MCF 10A (cell line): ENCODE measurements around the gene RUNX3. TPM values are rescaled to one million over a fixed set of nuclear protein-coding genes. Genes with fewer than 3 reads are reported as not detected.

Source experiments
- BruUV-seq: library from RNA; stranded (reverse); fragments of 400-500 nt; replicated peaks from 2 replicates; lab custom pipeline; 2021; lab: Mats Ljungman, UMichigan
- CTCF ChIA-PET: fragments of 300-600 bp; sonication (Branson Sonifier 250); formaldehyde crosslinking; extraction: SDS; loops from one replicate; lab custom pipeline; 2021; ENCODE audit warnings: antibody characterized with exemption, inconsistent platforms; lab: Yijun Ruan, JAX
- POLR2A ChIA-PET: fragments of 300-600, 350-650 bp; sonication (Branson Sonifier 250); formaldehyde crosslinking; extraction: SDS; loops from one replicate; lab custom pipeline; 2020; ENCODE audit warnings: antibody characterized with exemption, inconsistent platforms; lab: Yijun Ruan, JAX
- DNase-seq: peaks from one replicate; pipeline ENCODE4 v3.0.0-alpha.2; 2018; ENCODE audit not compliant: unreplicated experiment
- H3K27ac Mint-ChIP-seq: one replicate; pipeline ENCODE4 v1.8.0; 2022; ENCODE audit warnings: mild to moderate bottlenecking, low read depth, mixed read lengths; ENCODE audit not compliant: unreplicated experiment
- H3K27me3 Mint-ChIP-seq: one replicate; pipeline ENCODE4 v1.8.0; 2022; ENCODE audit warnings: mixed read lengths; ENCODE audit not compliant: insufficient read depth, unreplicated experiment
- H3K36me3 Mint-ChIP-seq: one replicate; pipeline ENCODE4 v1.8.0; 2022; ENCODE audit warnings: mild to moderate bottlenecking, moderate library complexity, mixed read lengths; ENCODE audit not compliant: insufficient read depth, unreplicated experiment
- H3K4me1 Mint-ChIP-seq: one replicate; pipeline ENCODE4 v1.8.0; 2022; ENCODE audit warnings: mixed read lengths; ENCODE audit not compliant: insufficient read depth, unreplicated experiment
- H3K4me3 Mint-ChIP-seq: one replicate; pipeline ENCODE4 v1.8.0; 2022; ENCODE audit warnings: mild to moderate bottlenecking, moderate library complexity, mixed read lengths; ENCODE audit not compliant: unreplicated experiment
- H3K9me3 Mint-ChIP-seq: one replicate; pipeline ENCODE4 v1.8.0; 2022; ENCODE audit warnings: mixed read lengths; ENCODE audit not compliant: unreplicated experiment
- intact Hi-C: fragments of 100-400 bp; cut with micrococcal nuclease; formaldehyde crosslinking; loops from 2 replicates; pipeline ENCODE4 v1.14.1; 2022
- total RNA-seq: library from RNA; stranded (reverse); gene quantifications from 2 replicates; pipeline ENCODE4 v1.2.3, GENCODE V29; 2022
- TF ChIP-seq, protein P1 (sequence below): fragments of 200-600 bp; IDR thresholded peaks from one replicate; pipeline ENCODE4 v1.8.0; 2022; ENCODE audit warnings: antibody characterized with exemption, mild to moderate bottlenecking; ENCODE audit not compliant: unreplicated experiment

Gene RUNX3
- total RNA-seq, 1 experiment from 2014 or later: not detected

DNA sequence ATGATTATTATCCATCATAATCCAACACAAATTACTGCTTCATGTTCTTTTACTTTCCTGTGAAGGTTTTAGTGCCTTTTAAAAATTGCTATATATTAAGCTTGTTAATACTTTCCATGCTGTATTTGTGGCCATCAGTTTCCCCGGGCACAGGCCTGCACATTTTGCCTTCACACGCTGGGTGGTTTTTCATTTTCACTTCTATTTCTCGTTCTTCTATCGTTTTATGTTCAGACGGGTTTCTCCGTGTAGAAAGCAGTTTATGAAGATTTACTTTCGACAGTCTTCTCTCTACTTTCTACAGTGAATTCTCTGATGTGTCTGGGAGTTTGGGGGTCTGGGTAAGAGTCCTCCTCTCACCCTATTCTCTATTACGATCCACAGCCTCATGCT lies 9.5 kb downstream of the RUNX3 start:
- TF ChIP-seq, protein P1, sequence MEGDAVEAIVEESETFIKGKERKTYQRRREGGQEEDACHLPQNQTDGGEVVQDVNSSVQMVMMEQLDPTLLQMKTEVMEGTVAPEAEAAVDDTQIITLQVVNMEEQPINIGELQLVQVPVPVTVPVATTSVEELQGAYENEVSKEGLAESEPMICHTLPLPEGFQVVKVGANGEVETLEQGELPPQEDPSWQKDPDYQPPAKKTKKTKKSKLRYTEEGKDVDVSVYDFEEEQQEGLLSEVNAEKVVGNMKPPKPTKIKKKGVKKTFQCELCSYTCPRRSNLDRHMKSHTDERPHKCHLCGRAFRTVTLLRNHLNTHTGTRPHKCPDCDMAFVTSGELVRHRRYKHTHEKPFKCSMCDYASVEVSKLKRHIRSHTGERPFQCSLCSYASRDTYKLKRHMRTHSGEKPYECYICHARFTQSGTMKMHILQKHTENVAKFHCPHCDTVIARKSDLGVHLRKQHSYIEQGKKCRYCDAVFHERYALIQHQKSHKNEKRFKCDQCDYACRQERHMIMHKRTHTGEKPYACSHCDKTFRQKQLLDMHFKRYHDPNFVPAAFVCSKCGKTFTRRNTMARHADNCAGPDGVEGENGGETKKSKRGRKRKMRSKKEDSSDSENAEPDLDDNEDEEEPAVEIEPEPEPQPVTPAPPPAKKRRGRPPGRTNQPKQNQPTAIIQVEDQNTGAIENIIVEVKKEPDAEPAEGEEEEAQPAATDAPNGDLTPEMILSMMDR: no peak
- Mint-ChIP-seq H3K27ac (no peak overlapping the region), H3K4me1 (no peaks in the 10 kb centered on the region), H3K9me3 (no peaks in the 10 kb centered on the region), H3K36me3 (no peaks in the 10 kb centered on the region), H3K4me3 (no peak overlapping the region), H3K27me3 (peaks cover 9% of the 10 kb centered on the region)
- DNase-seq: no peak
- BruUV-seq: no TSS peak
- intact Hi-C loops: no loop called here
- ChIA-PET POLR2A (no interaction called here), CTCF (no interaction called here)

DNA sequence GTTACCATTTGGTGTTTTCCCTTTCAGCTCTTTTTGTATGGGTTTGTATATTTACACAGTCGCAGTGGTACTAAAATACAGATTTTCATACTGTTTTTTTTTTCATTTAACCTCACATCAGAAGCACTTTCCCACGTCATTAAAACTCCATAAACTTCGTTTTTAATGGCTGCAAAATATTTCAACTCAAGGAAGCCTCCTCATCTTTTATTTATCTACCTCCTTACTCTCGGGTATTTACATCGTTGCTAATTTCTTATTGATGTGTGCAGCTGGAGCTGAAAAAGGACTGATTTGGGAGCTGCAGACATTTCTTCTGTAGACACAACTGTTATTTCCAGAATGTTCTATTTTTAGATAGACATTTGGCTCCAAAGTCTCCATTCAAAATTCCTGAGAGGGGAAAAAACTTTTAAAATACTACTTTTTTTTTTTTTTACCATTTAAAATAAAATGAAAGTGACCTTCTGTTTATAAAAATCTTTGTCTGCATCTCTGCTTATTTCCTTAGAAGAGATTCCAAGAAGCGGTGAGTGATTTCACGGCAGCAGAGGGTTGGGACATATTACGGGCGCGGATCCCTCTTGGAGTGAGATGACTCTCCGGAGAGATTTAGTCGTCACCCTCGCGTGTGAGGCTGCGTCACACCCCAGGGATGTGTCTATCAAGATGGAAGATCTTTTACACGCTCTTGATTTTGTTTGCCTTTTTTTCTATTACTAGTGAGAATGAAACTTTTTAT lies 10.1 kb downstream of the RUNX3 start:
- no peaks in the 10 kb centered on the region for H3K4me1 Mint-ChIP-seq
- no peaks in the 10 kb centered on the region for H3K9me3 Mint-ChIP-seq
- BruUV-seq: no TSS peak
- no peak overlapping the region for H3K4me3 Mint-ChIP-seq
- no peak for DNase-seq
- CTCF ChIA-PET: interaction anchor here (0.7 kb wide), 2 partner anchors 16 to 179 kb away, joined by 3 to 7 read pairs; no protein-coding TSS in a partner anchor
- POLR2A ChIA-PET: no interaction called here
- TF ChIP-seq, protein P1: no peak
- peaks cover 3% of the 10 kb centered on the region for H3K27me3 Mint-ChIP-seq
- no peaks in the 10 kb centered on the region for H3K36me3 Mint-ChIP-seq
- H3K27ac Mint-ChIP-seq: no peak overlapping the region
- intact Hi-C loops: no loop called here

DNA sequence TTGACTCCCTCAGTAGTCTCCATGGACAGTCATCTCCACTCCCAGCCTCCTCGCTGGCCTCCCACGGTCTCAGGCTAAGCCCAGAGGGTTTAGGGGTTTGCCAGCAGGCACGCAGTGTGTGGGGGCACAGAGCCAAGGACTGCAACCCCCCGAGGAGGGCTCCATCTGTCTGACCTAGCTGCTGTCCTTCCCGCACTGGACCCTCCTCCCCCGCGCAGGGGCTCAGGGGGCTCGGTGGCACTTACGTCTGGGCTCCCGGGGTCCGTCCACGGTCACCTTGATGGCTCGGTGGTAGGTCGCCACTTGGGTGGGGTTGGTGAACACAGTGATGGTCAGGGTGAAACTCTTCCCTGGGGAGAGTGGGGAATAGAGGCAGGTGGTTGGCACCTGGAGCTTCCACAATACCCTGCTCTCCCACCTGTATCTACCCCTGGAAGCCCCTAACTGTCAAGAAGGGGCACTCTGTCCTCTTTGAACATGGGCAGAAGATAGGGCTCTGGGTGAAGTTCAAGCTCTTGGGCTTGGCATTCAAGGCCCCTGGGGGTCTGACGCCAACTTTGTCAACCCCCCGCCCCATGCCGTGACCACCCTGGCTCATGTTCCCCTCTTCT lies 11.0 kb downstream of the RUNX3 start:
- H3K36me3 Mint-ChIP-seq: no peaks in the 10 kb centered on the region
- no peak for DNase-seq
- no peaks in the 10 kb centered on the region for H3K9me3 Mint-ChIP-seq
- ChIA-PET POLR2A (no interaction called here), CTCF (interaction anchor here (0.6 to 0.7 kb wide), 4 partner anchors 15 to 893 kb away, joined by 3 to 7 read pairs (median 3); no protein-coding TSS in a partner anchor)
- no peaks in the 10 kb centered on the region for H3K27me3 Mint-ChIP-seq
- intact Hi-C loops: no loop called here
- TF ChIP-seq, protein P1: no peak
- BruUV-seq: no TSS peak
- no peaks in the 10 kb centered on the region for H3K4me1 Mint-ChIP-seq
- H3K4me3 Mint-ChIP-seq: no peak overlapping the region
- H3K27ac Mint-ChIP-seq: no peak overlapping the region

DNA sequence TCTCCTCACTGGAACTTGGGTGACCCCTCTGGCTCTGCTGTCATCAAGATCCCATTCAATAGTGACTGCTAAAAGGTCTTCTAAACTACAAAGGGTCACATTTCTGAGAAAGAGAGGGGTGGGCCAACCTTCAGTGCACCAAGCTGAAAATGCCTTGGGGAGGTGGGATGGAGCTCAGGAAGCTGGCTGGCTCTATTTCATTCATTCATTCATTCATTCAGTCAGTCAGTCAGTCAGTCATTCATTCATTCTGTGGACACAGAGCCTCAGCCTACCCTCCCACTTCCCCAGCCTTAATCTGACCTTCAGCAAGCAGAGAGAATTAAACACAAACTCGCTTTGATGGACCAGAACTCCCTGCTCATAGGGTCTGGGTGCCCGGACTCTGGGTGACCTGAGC lies 11.7 kb downstream of the RUNX3 start:
- ChIA-PET POLR2A (no interaction called here), CTCF (interaction anchor here (0.6 kb wide), 1 partner anchor 290 kb away, joined by 3 read pairs; no protein-coding TSS in a partner anchor)
- H3K4me1 Mint-ChIP-seq: no peaks in the 10 kb centered on the region
- TF ChIP-seq, protein P1: no peak
- no peaks in the 10 kb centered on the region for H3K36me3 Mint-ChIP-seq
- H3K27me3 Mint-ChIP-seq: no peaks in the 10 kb centered on the region
- no peak overlapping the region for H3K4me3 Mint-ChIP-seq
- H3K27ac Mint-ChIP-seq: no peak overlapping the region
- no peaks in the 10 kb centered on the region for H3K9me3 Mint-ChIP-seq
- no peak for DNase-seq
- intact Hi-C loops: no loop called here
- BruUV-seq: no TSS peak
